HG03060 (cell line): ENCODE measurements around the gene IFT52.

Experiments used
- ATAC-seq: cut with Tn5 transposase; IDR thresholded peaks from one replicate; pipeline ENCODE4 v1.9.1; 2021; ENCODE audit warnings: low read depth, moderate number of reproducible peaks; ENCODE audit not compliant: unreplicated experiment

The IFT52 gene

GRCh38 chr20:43590392-43591303 is at the start of gene IFT52:
IFT52 (plus strand) TSS chr20:43590937; CDS start chr20:43594699, 3,762 bp downstream.
- peak; percentile 87 for ATAC-seq

- no peak for ATAC-seq
These were observed 49.5 kb upstream of the IFT52 start for GRCh38 chr20:43541214-43541613.

DNA sequence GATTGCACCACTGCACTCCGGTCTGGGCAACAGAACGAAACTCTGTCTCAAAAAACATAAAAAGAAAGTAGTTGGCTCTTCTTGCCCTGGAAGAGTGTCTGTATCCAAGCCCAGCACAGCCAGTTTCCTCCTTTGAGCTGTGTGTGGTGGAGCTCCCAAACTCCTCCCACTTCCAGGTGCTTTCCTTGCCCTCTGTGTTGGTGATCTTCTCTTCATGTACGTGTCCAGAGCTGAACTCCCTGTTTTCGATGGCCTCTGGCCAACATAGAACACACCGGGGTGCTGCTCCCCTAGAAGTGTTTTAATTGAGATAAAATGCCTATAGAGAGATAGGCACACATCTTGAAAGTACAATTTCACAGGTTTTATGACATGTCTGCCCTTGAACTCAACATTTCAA is 48.6 kb upstream of the IFT52 start:
- ATAC-seq = no peak

GRCh38 chr20:43542674-43543073 is 48.1 kb upstream of the IFT52 start:
- no peak for ATAC-seq

DNA sequence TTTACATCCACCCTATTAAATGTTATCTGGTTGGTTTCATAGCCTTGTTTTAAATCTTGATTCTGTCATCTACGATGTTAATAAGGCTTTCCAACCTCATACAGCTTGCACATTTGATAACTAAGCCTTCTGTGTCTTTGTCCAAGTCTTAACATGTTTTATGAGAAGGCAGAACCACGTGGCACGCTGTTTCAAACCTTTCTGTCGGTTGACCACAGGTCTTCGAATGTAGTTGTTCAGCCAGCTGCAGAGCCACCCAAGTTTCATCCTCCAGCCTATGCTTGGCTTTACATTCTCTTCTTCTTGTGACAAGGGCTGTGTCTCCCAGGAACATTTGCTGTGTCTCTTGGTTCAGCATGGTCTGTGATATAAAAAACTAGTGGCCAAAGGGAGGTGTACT is 47.6 kb upstream of the IFT52 start:
- no peak for ATAC-seq

- ATAC-seq = no peak
These were observed 46.2 kb upstream of the IFT52 start for GRCh38 chr20:43544501-43544900.

DNA sequence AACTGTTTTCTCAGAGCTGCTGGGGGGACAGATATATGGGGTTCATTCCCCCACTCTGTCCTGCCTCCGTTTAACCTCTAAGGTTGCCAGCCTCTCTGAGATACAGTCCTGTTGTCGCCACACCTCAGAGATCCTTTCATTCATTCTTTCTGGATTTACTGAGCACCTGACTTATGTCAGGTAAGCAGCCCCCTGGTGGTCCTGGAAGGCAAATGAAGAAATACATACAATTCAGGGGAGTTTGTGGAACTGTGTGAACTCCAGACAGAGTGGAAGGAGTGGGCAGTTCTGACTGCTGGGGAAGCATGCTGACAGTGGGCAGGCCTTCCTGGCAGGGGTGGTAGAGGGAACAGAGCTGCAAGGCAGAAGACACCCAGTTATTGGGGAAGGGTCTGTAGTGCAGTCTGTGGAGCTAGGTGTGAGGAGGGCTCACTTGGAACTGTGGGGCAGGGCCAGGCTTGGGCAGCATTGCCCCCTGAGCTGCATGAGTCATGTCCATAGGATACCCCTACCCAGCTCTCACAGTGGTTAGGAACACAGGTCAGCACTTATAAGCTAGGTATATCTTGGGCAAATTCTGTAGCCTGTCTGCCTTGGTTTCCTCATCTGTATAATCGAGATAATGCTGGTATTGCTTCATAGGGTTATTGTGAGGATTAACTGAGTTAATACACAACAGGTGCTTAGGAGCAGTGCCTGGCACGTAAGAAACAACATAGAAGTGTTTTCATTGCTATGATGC is 44.7 kb upstream of the IFT52 start:
- no peak for ATAC-seq

DNA sequence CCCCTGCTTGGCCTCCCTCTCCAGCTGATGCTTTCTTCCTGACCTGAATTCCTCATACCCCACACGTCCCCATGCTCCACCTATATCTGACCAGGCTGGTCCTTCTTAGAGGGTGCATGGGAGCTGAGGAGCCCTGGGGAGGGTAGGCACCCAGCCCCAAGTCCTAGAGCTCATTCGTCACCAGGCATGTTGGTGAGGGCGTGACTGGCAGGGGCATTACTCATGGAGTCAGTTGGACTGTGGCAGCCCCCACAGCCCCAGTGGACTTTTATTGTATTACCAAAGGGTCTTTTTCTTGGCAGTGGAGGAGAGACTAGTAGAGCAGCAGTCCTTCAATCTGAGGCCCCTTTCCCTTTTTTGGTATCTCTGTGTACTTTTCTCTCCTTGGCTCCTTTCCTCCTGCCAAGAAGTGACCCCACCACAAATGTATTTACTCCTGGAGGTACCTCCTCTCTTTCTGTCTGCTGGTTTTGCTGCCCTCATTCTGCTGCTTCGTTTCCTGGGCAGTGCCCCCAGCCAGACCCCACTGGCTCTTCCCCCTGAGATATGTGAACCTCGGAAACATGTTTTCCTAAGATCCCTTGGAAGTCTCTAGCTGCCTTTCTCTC is 42.4 kb upstream of the IFT52 start:
- no peak for ATAC-seq

DNA sequence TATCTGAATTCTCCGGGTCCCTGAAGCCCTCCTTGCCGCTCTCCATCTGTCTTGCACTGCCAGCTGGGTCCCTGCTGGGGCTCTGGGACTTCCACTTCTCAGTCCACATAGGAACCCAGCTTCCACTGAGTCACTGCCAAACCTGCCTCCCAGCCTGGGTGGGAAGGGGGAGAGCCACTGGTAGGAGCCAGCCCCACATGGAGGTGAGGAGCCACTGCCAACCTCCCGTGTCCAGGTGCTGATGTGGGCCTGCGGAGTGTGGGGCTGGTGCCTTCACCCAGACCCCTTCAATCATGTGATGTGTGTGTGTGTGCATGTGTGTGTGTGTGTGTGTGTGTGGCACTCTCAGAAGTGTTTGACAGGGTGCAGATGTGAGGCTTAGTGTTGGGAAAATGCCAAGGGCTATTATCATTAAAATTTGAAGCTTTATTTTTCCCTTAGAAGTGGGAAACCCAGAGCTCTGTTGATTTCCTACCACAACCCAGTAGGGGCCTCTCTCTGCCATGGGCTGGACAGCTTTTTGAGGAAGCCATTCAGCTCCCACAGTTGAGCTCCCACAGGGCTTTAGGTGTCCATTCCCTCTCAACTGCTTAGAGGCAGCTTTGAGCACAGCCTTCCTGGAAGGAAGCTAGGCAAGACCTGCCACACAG is 41.2 kb upstream of the IFT52 start:
- no peak for ATAC-seq

- ATAC-seq = no peak
These were observed 40.3 kb upstream of the IFT52 start for GRCh38 chr20:43550456-43550855.

GRCh38 chr20:43554369-43554768 is 36.4 kb upstream of the IFT52 start:
- no peak for ATAC-seq

DNA sequence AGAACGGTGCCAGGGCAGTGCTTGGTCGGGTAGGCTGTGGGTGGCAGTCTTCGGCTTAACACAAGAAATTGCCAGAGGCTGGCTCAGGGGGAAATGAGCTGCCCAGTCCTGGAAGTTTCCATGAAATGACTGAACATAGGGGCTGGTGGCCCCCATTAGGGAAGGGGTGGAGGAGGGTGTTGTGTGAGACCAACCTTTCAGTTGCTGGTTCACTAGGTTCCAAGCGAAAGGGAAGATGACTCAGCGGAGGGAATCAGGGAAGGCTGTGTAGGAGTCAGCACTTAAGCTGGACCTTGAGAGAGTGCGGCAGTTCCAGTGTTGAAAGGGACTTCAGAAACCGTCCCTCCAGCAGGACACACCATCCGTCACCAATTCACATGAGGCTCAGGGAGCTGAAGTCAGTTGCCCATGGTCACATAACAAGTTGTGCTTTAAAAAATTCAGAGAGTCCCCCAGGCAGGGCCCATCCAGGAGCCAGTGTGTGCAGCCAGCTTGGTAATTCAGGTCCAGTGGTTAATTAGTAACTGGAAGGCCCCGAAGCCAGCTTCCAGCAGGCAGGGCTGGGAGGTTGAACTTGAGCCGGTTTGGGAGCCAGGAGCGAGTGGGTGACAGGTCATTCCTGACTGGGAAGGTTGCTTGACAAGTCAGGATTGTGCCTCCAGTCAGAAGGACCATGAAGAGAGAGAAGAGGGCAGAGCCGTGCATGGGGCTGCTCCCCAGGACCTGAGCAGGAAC is 32.2 kb upstream of the IFT52 start, which contains the start of gene SGK2:
TSS of gene SGK2 (plus strand) at position 616 of the 735 bp plus-strand sequence. CDS start 7,469 bp downstream, outside the sequence.
- no peak for ATAC-seq

- no peak for ATAC-seq
These were observed 31.4 kb upstream of the IFT52 start for GRCh38 chr20:43559147-43559987.

GRCh38 chr20:43560974-43561373 is 29.8 kb upstream of the IFT52 start:
- no peak for ATAC-seq

GRCh38 chr20:43563429-43563828 is 27.3 kb upstream of the IFT52 start:
- no peak for ATAC-seq

- ATAC-seq = no peak
These were observed 26.7 kb upstream of the IFT52 start for GRCh38 chr20:43563991-43564390.

GRCh38 chr20:43564455-43564854 is 26.3 kb upstream of the IFT52 start:
- ATAC-seq = no peak

GRCh38 chr20:43564993-43565757 is 25.6 kb upstream of the IFT52 start:
- ATAC-seq = no peak
